HepG2 (cell line): ENCODE results near the gene USP40. TPM values are rescaled to one million over a fixed set of nuclear protein-coding genes. Genes with fewer than 3 reads are reported as not detected.

Source experiments
- ATAC-seq: fragments of 200-7000 bp; cut with Tn5 transposase; 3 replicates; pipeline ENCODE4 v1.9.1; 2020; ENCODE audit warnings: mild to moderate bottlenecking, moderate library complexity
- BruUV-seq: library from RNA; stranded (reverse); fragments of 400-500 nt; replicated peaks from 2 replicates; lab custom pipeline; 2021; lab: Mats Ljungman, UMichigan
- CTCF ChIA-PET: fragments of 300-600 bp; formaldehyde crosslinking; extraction: SDS; loops from one replicate; lab custom pipeline; 2021; ENCODE audit warnings: low total read pairs, inconsistent platforms, low intra/inter-chr PET ratio; lab: Yijun Ruan, JAX
- POLR2A ChIA-PET: fragments of 350-600 bp; sonication (Branson Sonifier 250); formaldehyde crosslinking; loops from one replicate; lab custom pipeline; 2020; ENCODE audit warnings: antibody characterized with exemption, inconsistent platforms; lab: Yijun Ruan, JAX
- DNase-seq: peaks from one replicate; pipeline ENCODE4 v3.0.0-alpha.2; 2015; ENCODE audit warnings: low spot score
- FAIRE-seq: peaks from 3 replicates; lab custom pipeline; 2011; peaks lifted over from hg19 to GRCh38; lab: Jason Lieb, UNC
- H2AFZ ChIP-seq: one replicate; pipeline ENCODE4 v1.6.1; 2011; ENCODE audit warnings: low read length, inconsistent platforms
- H3K27ac ChIP-seq: fragments of 300-600 bp; 3 replicates; pipeline ENCODE4 v1.8.0; 2011; ENCODE audit warnings: mixed run types, mild to moderate bottlenecking, mixed read lengths, low read length, inconsistent platforms; ENCODE audit not compliant: insufficient read depth; ENCODE audit errors: extremely low read length
- H3K27me3 ChIP-seq, 2 experiments: fragments of 200-600 bp in 1 of 2; 2 replicates in 1 of 2; 3 replicates in 1 of 2; pipeline versions ENCODE4 v1.6.0 to v1.8.0; 2011; ENCODE audit warnings: low read length in 2 of 2, mild to moderate bottlenecking in 2 of 2, moderate library complexity in 2 of 2, inconsistent platforms in 1 of 2; ENCODE audit not compliant: insufficient read depth in 2 of 2, control insufficient read depth in 1 of 2
- H3K36me3 ChIP-seq, 2 experiments: fragments of 200-600 bp in 1 of 2; replicated peaks in 1 of 2; 2 replicates in 1 of 2; 3 replicates in 1 of 2; pipeline versions ENCODE4 v1.5.1 to v1.8.0; 2011; ENCODE audit warnings: low read length in 2 of 2, inconsistent platforms in 1 of 2; ENCODE audit not compliant: insufficient read depth in 2 of 2, control insufficient read depth in 1 of 2
- H3K4me1 ChIP-seq: 2 replicates; pipeline ENCODE4 v1.5.1; 2012; ENCODE audit warnings: low read length, inconsistent platforms; ENCODE audit not compliant: insufficient read depth
- H3K4me2 ChIP-seq: 2 replicates; pipeline ENCODE4 v1.6.0; 2011; ENCODE audit warnings: low read depth, low read length, inconsistent platforms
- H3K4me3 ChIP-seq, 3 experiments: fragments of 200-600 bp in 1 of 3; sonication (generic), shearing (Covaris generic) in 1 of 3; replicated peaks in 1 of 3; 2 replicates each; pipeline ENCODE4 v1.5.1; 2011 to 2016; ENCODE audit warnings: low read length in 3 of 3, inconsistent platforms in 2 of 3, low read depth in 2 of 3, mild to moderate bottlenecking in 2 of 3, control low read depth in 1 of 3, mixed read lengths in 1 of 3; ENCODE audit not compliant: insufficient read depth in 1 of 3
- H3K79me2 ChIP-seq: one replicate; pipeline ENCODE4 v1.6.1; 2011; ENCODE audit warnings: low read length, inconsistent platforms; ENCODE audit not compliant: insufficient read depth
- H3K9ac ChIP-seq: 2 replicates; pipeline ENCODE4 v1.6.0; 2011; ENCODE audit warnings: mild to moderate bottlenecking, low read depth, low read length, inconsistent platforms; ENCODE audit not compliant: insufficient read depth
- H3K9me3 ChIP-seq: 2 replicates; pipeline ENCODE4 v1.5.1; 2012; ENCODE audit warnings: mild to moderate bottlenecking, low read length
- H4K20me1 ChIP-seq: 2 replicates; pipeline ENCODE4 v1.6.0; 2011; ENCODE audit warnings: inconsistent platforms, mild to moderate bottlenecking, low read length, moderate library complexity; ENCODE audit not compliant: insufficient read depth
- MLX ChIP-seq: IDR thresholded peaks from 2 replicates; pipeline ENCODE4 v1.6.1; 2016
- TOE1 ChIP-seq: sonication (generic); formaldehyde crosslinking; IDR thresholded peaks from 2 replicates; pipeline ENCODE4 v1.4.0; 2020; ENCODE audit warnings: mild to moderate bottlenecking, missing genetic modification reagents
- ZSCAN30 ChIP-seq: sonication (generic); formaldehyde crosslinking; IDR thresholded peaks from 2 replicates; pipeline ENCODE4 v1.5.0; 2020; ENCODE audit warnings: mild to moderate bottlenecking, missing genetic modification reagents
- WGBS: methylation state at CpG from one replicate; pipeline ENCODE4 v1.1.6; 2017; ENCODE audit warnings: low lambda C conversion rate; 5-methylcytosine and 5-hydroxymethylcytosine counted together
- in situ Hi-C: cut with HindIII; loops from 2 replicates; pipeline ENCODE4 v1.10.0; 2017; ENCODE audit warnings: low pct_unique_long_range_greater_than_20kb; ENCODE audit not compliant: extremely low pct_ligation_motif_present
- intact Hi-C: fragments of 100-400 bp; cut with micrococcal nuclease; formaldehyde crosslinking; loops from one replicate; pipeline ENCODE4 v1.10.0; 2022; ENCODE audit not compliant: unreplicated experiment
- polyA plus RNA-seq, 8 experiments: library from polyadenylated mRNA; depleted of rRNA in 3 of 8; stranded (reverse) in 7 of 8; unstranded in 1 of 8; fragments of >200 nt; fragmentation: Illumina TruSeq in 4 of 8; extraction: Trizol in 4 of 8; gene quantifications; 2 replicates each; pipeline versions ENCODE4 v1.2.1 to v1.2.3, GENCODE V29; 2011 to 2016; ENCODE audit warnings: low read depth in 4 of 8, missing spikeins in 1 of 8, mixed read lengths in 1 of 8; ENCODE audit not compliant: insufficient read depth in 1 of 8
- total RNA-seq, 5 experiments: library from RNA; depleted of rRNA; stranded (reverse); fragments of >200 nt; fragmentation: Illumina TruSeq; extraction: Trizol; gene quantifications; 2 replicates each; pipeline ENCODE4 v1.2.3, GENCODE V29; 2016; ENCODE audit warnings: low read depth in 1 of 5
- TF ChIP-seq, protein P1 (sequence below): sonication (generic); formaldehyde crosslinking; conservative IDR thresholded peaks from 2 replicates; pipeline ENCODE4 v1.4.0; 2020; ENCODE audit warnings: missing genetic modification reagents

USP40 gene
- total and polyA plus RNA-seq, 2 of the 13 experiments (the other 11 are each of a cell fraction or from before 2014, with no cell fraction given) = 41.0 to 46.3 TPM

- TF ChIP-seq, protein P1, sequence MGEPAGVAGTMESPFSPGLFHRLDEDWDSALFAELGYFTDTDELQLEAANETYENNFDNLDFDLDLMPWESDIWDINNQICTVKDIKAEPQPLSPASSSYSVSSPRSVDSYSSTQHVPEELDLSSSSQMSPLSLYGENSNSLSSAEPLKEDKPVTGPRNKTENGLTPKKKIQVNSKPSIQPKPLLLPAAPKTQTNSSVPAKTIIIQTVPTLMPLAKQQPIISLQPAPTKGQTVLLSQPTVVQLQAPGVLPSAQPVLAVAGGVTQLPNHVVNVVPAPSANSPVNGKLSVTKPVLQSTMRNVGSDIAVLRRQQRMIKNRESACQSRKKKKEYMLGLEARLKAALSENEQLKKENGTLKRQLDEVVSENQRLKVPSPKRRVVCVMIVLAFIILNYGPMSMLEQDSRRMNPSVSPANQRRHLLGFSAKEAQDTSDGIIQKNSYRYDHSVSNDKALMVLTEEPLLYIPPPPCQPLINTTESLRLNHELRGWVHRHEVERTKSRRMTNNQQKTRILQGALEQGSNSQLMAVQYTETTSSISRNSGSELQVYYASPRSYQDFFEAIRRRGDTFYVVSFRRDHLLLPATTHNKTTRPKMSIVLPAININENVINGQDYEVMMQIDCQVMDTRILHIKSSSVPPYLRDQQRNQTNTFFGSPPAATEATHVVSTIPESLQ (CRISPR knock-in tag) = no peak
- TF ChIP-seq, all 625 proteins: peak for 0
These were observed 133.6 kb downstream of the USP40 start (continued) for GRCh38 chr2:233433029-233433428.

DNA sequence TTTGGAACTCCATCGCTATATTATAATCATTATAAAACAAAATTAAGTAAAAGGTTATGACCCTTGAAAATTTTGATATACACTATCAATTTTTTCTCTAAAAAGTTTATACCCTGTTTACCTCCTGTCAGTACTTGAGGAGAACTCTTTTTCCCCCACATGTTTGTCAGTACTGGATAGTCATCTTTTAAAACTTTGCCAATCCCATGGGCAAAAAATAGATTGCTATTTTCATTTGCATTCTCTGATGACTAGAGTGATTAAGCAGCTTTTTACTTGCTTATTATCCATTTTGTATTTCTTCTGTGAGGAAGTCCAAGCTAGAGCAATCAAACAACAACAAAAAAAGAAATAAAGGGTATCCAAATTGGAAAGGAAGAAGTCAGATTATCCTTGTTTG is 135.9 kb downstream of the USP40 start:
- no peak for ATAC-seq
- in situ Hi-C loops (no loop called here), intact Hi-C loops (no loop called here)
- WGBS = 95% methylated on average over 1 of the region's 1 CpG
- Histone ChIP-seq H3K4me3 (no peak overlapping the region), H3K4me1 (no peaks in the 10 kb centered on the region), H3K4me2 (no peak overlapping the region), H3K9ac (no peak overlapping the region), H3K27me3 (no peaks in the 10 kb centered on the region), H3K27ac (no peak overlapping the region), H4K20me1 (no peaks in the 10 kb centered on the region), H3K9me3 (no peaks in the 10 kb centered on the region), H3K36me3 (peaks cover 3 to 15% of the 10 kb centered on the region in 2 experiments; a peak in 4 of 5 replicates), H3K79me2 (peaks cover 10% of the 10 kb centered on the region), H2AFZ (no peak overlapping the region)
- no TSS peak for BruUV-seq
- FAIRE-seq = no peak
- ChIA-PET CTCF (no interaction called here), POLR2A (no interaction called here)
- TF ChIP-seq MLX (CRISPR knock-in tag) (no peak), ZSCAN30 (CRISPR knock-in tag) (no peak), TOE1 (CRISPR knock-in tag) (no peak)
- DNase-seq = no peak
